ENCODE results near the gene TTC32. TPM values are rescaled to one million over a fixed set of nuclear protein-coding genes. Genes with fewer than 3 reads are reported as not detected.

The TTC32 gene
- total RNA-seq, 1 donor from 2014 or later, result 9.4 TPM

- H3K4me1 Mint-ChIP-seq (ENCODE audit: unreplicated experiment), result peaks cover 12% of the 10 kb centered on the region
These were observed 41.8 kb downstream of the TTC32 start for GRCh38 chr2:19860022-19860421.

GRCh38 chr2:19859565-19859964 lies 42.2 kb downstream of the TTC32 start:
- no peaks in the 10 kb centered on the region for H3K36me3 Mint-ChIP-seq (ENCODE audit: low read depth, unreplicated experiment)
- no peak overlapping the region for H3K27ac Mint-ChIP-seq (ENCODE audit: unreplicated experiment)
- no peak for TF ChIP-seq CTCF (IDR thresholded peaks at IDR 0.05; ENCODE audit: unreplicated experiment)
- H3K4me1 Mint-ChIP-seq (ENCODE audit: unreplicated experiment), result peaks cover 12% of the 10 kb centered on the region
- H3K4me3 Mint-ChIP-seq (ENCODE audit: unreplicated experiment), result no peak overlapping the region
- no peak for DNase-seq (ENCODE audit: low spot score)
- no peaks in the 10 kb centered on the region for H3K9me3 Mint-ChIP-seq (ENCODE audit: unreplicated experiment)
- peaks cover 4% of the 10 kb centered on the region for H3K27me3 Mint-ChIP-seq (ENCODE audit: unreplicated experiment)

More at GRCh38 chr2:19860022-19860421, 41.8 kb downstream of the TTC32 start:
- no peak for TF ChIP-seq CTCF (IDR thresholded peaks at IDR 0.05; ENCODE audit: unreplicated experiment)
- Mint-ChIP-seq H3K27ac (ENCODE audit: unreplicated experiment) (no peak overlapping the region), H3K4me3 (ENCODE audit: unreplicated experiment) (no peak overlapping the region), H3K27me3 (ENCODE audit: unreplicated experiment) (peaks cover 4% of the 10 kb centered on the region), H3K9me3 (ENCODE audit: unreplicated experiment) (no peaks in the 10 kb centered on the region), H3K36me3 (ENCODE audit: low read depth, unreplicated experiment) (no peaks in the 10 kb centered on the region)
- DNase-seq (ENCODE audit: low spot score), result no peak

DNA sequence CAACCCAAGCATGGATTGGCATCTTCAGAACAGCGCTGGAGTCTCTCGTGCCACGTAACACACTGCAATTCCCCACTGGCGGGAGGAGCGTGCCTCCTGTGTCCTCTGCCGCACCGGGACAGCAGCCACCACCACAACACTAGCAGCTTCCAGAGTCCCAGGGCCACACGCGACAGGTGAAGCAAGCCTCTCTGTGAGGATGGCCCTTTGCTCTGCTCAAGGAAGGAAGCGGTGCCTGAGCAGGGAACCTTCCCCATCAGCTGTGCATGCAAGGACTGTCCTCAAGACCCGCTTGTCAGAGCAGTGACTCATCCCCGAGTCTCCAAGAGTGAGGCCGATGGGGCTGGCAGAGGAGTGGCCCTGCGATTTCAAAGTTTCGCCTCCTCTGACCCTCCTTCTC lies 44.0 kb downstream of the TTC32 start:
- no peak overlapping the region for H3K27ac Mint-ChIP-seq (ENCODE audit: unreplicated experiment)
- no peak for DNase-seq (ENCODE audit: low spot score)
- H3K9me3 Mint-ChIP-seq (ENCODE audit: unreplicated experiment), result no peaks in the 10 kb centered on the region
- no peak overlapping the region for H3K4me3 Mint-ChIP-seq (ENCODE audit: unreplicated experiment)
- H3K4me1 Mint-ChIP-seq (ENCODE audit: unreplicated experiment), result peaks cover 10% of the 10 kb centered on the region
- peaks cover 2% of the 10 kb centered on the region for H3K27me3 Mint-ChIP-seq (ENCODE audit: unreplicated experiment)
- TF ChIP-seq CTCF (IDR thresholded peaks at IDR 0.05; ENCODE audit: unreplicated experiment), result no peak
- H3K36me3 Mint-ChIP-seq (ENCODE audit: low read depth, unreplicated experiment), result no peaks in the 10 kb centered on the region

GRCh38 chr2:19857100-19857499 lies 44.7 kb downstream of the TTC32 start:
- Mint-ChIP-seq H3K9me3 (ENCODE audit: unreplicated experiment) (no peaks in the 10 kb centered on the region), H3K36me3 (ENCODE audit: low read depth, unreplicated experiment) (no peaks in the 10 kb centered on the region), H3K27me3 (ENCODE audit: unreplicated experiment) (no peaks in the 10 kb centered on the region), H3K4me3 (ENCODE audit: unreplicated experiment) (no peak overlapping the region), H3K27ac (ENCODE audit: unreplicated experiment) (no peak overlapping the region), H3K4me1 (ENCODE audit: unreplicated experiment) (peaks cover 9% of the 10 kb centered on the region)
- no peak for TF ChIP-seq CTCF (IDR thresholded peaks at IDR 0.05; ENCODE audit: unreplicated experiment)
- DNase-seq (ENCODE audit: low spot score), result no peak

DNA sequence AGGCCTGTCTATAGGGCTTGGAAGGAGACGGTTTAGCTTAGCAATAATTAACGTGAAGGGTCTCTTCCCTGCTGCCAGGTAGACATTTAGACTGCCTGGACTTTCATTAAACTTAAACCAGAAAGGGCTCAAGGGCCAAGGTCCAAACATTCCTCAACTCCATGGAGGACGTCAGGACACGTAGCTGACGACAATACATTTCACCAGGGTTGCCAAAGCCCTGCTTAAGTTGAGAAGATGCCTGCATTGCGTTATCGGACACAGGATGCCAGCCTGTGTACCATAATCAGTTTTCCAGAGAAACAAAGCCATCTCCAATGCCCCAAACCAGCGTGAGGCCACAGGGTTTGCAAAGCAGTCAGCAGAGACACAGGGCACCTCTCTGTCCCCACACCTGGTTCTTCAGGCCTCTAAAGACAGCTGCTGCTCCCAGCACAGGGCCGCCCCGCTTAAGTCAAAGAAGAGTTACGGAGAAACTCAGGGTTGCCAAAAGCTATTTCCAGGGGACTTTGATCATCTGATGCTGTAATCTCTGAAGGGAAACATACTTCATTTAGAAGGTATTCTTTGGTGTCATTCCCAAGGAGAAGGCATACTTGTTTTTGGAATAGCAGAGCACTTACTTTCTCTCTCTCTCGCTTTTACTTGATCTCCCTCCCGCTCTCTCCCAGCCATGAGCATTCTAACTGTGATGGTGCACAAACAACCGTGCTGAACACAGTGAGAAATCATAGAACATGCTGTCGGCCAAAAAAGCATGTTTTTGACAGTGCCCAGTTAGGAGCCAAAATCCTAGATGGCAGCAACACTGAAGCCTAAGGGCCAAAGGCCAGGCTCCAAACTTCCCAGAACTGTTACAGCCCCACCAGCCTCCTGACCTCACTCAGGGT lies 46.0 kb downstream of the TTC32 start:
- Mint-ChIP-seq H3K9me3 (ENCODE audit: unreplicated experiment) (no peaks in the 10 kb centered on the region), H3K27ac (ENCODE audit: unreplicated experiment) (no peak overlapping the region), H3K4me1 (ENCODE audit: unreplicated experiment) (peaks cover 7% of the 10 kb centered on the region), H3K36me3 (ENCODE audit: low read depth, unreplicated experiment) (no peaks in the 10 kb centered on the region), H3K4me3 (ENCODE audit: unreplicated experiment) (no peak overlapping the region), H3K27me3 (ENCODE audit: unreplicated experiment) (no peaks in the 10 kb centered on the region)
- TF ChIP-seq CTCF (IDR thresholded peaks at IDR 0.05; ENCODE audit: unreplicated experiment), result no peak
- no peak for DNase-seq (ENCODE audit: low spot score)

Measured in endothelial cell (in vitro differentiated cells).